ENCODE measurements around the gene ZMYM4.

The ZMYM4 gene

GRCh38 chr1:35386290-35386689, 117.8 kb downstream of the ZMYM4 start:
- no peak for TF ChIP-seq CTCF (IDR thresholded peaks at IDR 0.05)
- no peak for TF ChIP-seq ZFX (IDR thresholded peaks at IDR 0.05; ENCODE audit: borderline replicate concordance)
- no peak overlapping the region for H3K27ac ChIP-seq

- no peak for TF ChIP-seq ZFX (IDR thresholded peaks at IDR 0.05; ENCODE audit: borderline replicate concordance)
- TF ChIP-seq CTCF (IDR thresholded peaks at IDR 0.05) = no peak
- no peak overlapping the region for H3K27ac ChIP-seq
Measured at GRCh38 chr1:35386959-35387358, 118.5 kb downstream of the ZMYM4 start.

GRCh38 chr1:35390600-35391494, 122.3 kb downstream of the ZMYM4 start:
- TF ChIP-seq ZFX (IDR thresholded peaks at IDR 0.05; ENCODE audit: borderline replicate concordance) (no peak), CTCF (IDR thresholded peaks at IDR 0.05) (no peak)
- H3K27ac ChIP-seq = no peak overlapping the region

- TF ChIP-seq CTCF (IDR thresholded peaks at IDR 0.05) (no peak), ZFX (IDR thresholded peaks at IDR 0.05; ENCODE audit: borderline replicate concordance) (no peak)
- no peak overlapping the region for H3K27ac ChIP-seq
Measured at GRCh38 chr1:35394386-35394785, 125.9 kb downstream of the ZMYM4 start.

GRCh38 chr1:35398739-35399138, 130.2 kb downstream of the ZMYM4 start:
- no peak overlapping the region for H3K27ac ChIP-seq
- TF ChIP-seq CTCF (IDR thresholded peaks at IDR 0.05) (no peak), ZFX (IDR thresholded peaks at IDR 0.05; ENCODE audit: borderline replicate concordance) (no peak)

- no peak for TF ChIP-seq CTCF (IDR thresholded peaks at IDR 0.05)
- no peak for TF ChIP-seq ZFX (IDR thresholded peaks at IDR 0.05; ENCODE audit: borderline replicate concordance)
- H3K27ac ChIP-seq = no peak overlapping the region
Measured at GRCh38 chr1:35401049-35401448, 132.5 kb downstream of the ZMYM4 start.

- no peak overlapping the region for H3K27ac ChIP-seq
- TF ChIP-seq CTCF (IDR thresholded peaks at IDR 0.05) = no peak
- no peak for TF ChIP-seq ZFX (IDR thresholded peaks at IDR 0.05; ENCODE audit: borderline replicate concordance)
Measured at GRCh38 chr1:35406103-35406502, 137.6 kb downstream of the ZMYM4 start.
